Mucosa of gallbladder (tissue), 1 donor: ENCODE measurements around the gene FAM187B. TPM values are rescaled to one million over a fixed set of nuclear protein-coding genes. Genes with fewer than 3 reads are reported as not detected.
"Not testable (repeated sequence)": the region's sequence is repeated elsewhere in the genome, so short reads cannot be mapped to it uniquely, and the experiment has no call there.

Experiments used
- DNase-seq: peaks from one replicate; pipeline ENCODE4 v3.0.0-alpha.2; 2020; ENCODE audit warnings: low spot score
- total RNA-seq: library from RNA; stranded (reverse); gene quantifications from one replicate; pipeline ENCODE4 v1.2.1, GENCODE V29; 2021
- donor health status: DM: no; HTN: no; CAD: no.

Gene FAM187B
- total RNA-seq, 1 donor from 2014 or later = not detected

- no peak for DNase-seq
Observed at GRCh38 chr19:35262101-35262761, 33.7 kb upstream of the FAM187B start.

DNA sequence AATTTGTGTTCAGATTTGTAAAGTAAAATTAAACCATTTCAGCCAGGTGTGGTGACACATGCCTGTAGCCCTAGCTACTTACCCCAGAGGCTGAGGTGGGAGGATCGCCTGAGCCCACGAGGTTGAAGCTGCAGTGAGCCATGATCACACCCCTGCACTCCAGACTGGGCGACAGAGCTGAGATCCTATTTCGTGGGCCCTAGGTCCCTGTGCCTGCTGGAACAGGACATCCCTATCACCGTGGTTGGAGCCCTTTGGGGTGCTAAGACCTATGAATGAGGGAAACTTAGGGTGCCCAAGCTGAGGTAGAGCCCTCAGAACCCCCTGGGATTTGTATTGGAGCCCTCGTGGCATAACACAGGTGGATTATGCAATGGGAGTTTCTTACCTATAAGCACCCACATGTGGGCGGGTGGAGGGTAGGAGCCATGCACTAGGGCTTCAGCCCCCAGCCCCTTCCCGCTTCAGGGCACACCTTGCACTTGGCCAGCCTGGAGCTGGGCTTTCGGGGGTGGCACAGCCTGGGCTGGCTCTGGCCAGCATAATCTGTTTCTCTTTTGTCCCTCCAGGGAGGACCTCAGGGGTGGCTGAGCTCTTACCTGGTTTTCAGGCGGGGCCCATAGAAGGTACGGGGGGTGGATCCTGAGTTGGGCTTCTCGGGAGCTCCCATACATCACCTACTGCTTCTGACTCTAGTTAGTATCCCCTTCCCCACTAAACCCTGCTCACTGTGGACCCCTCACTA, 33.0 kb upstream of the FAM187B start:
- no peak for DNase-seq

GRCh38 chr19:35260694-35261304, 32.3 kb upstream of the FAM187B start:
- no peak for DNase-seq

GRCh38 chr19:35257113-35257461, 28.5 kb upstream of the FAM187B start:
- DNase-seq = no peak

DNA sequence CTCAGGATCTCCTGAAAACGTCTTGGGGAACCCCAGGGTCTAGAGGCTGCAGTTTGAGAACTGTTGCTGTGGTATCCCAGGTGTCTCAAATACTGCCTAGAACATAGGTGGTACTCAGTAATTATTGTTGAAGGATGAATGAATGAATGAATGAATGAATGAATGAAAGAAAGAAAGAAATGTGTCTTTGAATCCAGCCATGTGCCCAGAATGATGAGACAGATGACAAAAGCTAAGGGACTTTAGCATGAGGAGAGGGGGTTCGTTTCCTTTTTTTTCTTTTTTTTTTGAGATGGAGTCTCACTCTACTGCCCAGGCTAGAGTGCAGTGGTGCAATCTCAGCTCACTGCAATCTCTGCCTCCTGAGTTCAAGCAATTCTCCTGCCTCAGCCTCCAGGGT, 28.0 kb upstream of the FAM187B start:
- DNase-seq = no peak

- DNase-seq = no peak
Observed at GRCh38 chr19:35254341-35255297, 26.1 kb upstream of the FAM187B start.

DNA sequence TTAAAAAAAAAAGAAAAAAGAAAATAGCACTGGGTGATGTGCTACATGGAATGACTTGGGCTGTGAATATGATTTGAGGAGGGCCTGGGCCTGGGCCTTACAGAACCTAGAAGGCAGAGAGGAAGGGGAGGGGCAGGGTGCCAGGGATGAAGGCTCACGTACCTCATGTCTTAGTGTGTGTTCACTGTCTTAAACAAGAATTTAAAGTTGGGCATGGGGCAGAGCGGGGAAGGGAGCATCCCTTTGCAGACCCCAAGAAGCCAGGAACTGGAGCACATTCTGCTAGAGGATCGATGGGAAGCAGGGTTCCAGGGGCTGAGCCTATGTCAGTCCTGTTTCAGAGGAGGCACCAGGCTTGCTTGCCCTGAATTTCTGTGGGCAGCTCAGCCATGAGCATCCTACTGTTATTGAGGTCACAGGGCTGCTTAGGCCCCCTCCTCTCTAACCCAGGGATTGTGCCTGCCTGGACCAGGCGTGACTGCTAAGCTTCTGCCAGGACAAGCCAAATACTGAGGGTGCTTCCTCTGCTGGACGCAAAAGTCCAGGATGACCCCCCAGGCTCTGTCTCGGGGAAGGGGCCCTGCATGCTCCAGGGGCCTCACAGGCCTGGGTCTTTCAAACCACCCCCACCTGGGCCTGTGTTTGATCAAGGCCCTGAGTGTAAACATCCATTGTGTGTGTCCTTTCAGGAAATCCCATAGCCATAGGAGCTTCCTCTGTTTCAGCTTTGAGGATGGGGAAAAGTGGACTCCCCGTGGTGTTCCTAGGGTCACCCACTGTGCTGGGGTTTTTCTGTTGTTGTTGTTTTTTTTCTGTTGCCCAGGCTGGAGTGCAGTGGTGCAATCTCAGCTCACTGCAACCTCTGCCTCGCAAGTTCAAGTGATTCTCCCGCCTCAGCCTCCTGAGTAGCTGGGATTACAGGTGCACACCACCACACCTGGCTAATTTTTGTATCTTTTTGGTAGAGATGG, 25.1 kb upstream of the FAM187B start:
- no peak for DNase-seq

- no peak for DNase-seq
Observed at GRCh38 chr19:35251456-35251855, 22.9 kb upstream of the FAM187B start.

DNA sequence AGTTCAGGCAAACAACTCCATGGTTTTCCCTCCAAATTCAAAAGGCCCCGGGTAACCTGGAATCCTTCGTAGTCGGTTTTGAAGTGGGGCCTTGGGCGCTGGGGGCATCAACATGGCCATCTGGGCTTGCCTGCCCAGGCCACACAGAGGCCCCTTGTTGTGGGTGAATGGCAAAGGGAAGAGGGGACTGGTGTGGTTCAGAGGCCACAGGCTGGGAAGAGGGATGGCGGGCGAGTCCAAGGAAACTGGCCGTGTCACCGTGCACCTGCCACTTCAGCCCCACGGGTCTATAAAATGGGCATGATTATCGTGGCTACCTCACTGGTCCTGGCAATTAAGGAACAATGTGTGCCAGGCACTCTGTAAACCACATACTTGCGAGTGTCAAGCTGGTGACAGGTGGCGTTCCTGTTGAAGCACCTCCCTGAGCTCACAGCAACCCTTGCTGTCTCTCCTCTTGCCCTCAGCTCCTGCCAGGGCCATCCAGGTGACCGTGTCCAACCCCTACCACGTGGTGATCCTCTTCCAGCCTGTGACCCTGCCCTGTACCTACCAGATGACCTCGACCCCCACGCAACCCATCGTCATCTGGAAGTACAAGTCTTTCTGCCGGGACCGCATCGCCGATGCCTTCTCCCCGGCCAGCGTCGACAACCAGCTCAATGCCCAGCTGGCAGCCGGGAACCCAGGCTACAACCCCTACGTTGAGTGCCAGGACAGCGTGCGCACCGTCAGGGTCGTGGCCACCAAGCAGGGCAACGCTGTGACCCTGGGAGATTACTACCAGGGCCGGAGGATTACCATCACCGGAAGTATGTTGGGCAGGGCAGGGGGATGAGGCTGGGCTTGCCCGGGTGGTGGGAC, 21.5 kb upstream of the FAM187B start:
- no peak for DNase-seq

DNA sequence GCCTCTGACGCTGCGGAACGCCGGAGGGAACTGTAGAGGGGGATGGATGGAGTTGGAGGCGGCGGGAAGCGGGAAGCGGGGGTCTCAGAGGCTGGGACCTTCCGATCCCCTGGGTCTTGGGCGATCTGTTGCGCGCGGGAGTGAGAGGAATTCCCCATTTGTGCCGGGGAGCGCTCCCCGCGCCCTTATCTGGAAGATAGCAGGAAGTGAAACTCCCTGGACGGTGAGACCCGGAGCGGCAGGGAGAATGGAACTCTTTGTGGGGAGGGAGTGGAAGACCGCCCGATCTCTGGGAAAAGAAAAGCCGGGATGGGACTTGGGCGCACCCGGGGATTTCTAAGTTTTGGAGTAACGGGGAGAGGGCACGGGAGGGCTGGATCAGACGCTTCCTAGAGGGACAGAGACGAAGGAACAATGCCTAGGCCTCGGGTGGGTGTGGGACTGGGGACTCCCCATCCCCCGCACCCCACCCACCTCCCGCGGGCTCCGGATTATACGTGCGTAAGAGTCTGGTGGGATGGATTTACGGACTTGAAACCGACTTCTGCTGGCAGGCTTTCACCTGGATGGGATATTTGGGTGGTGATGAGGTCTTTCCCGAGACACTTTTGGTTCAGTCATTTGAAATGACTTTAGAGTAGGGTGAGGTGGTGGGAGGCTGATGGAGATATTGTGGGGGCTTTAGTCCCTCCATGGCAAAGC, 20.8 kb upstream of the FAM187B start:
- DNase-seq = no peak

GRCh38 chr19:35248310-35249145, 20.0 kb upstream of the FAM187B start, which contains the start of gene LSR:
TSS of gene LSR (plus strand) at chr19:35249002. CDS start at chr19:35249023, 21 bp downstream.
- DNase-seq = peak; percentile 88

- DNase-seq = peak; percentile 87
Observed at GRCh38 chr19:35247526-35248309, 19.2 kb upstream of the FAM187B start.

DNA sequence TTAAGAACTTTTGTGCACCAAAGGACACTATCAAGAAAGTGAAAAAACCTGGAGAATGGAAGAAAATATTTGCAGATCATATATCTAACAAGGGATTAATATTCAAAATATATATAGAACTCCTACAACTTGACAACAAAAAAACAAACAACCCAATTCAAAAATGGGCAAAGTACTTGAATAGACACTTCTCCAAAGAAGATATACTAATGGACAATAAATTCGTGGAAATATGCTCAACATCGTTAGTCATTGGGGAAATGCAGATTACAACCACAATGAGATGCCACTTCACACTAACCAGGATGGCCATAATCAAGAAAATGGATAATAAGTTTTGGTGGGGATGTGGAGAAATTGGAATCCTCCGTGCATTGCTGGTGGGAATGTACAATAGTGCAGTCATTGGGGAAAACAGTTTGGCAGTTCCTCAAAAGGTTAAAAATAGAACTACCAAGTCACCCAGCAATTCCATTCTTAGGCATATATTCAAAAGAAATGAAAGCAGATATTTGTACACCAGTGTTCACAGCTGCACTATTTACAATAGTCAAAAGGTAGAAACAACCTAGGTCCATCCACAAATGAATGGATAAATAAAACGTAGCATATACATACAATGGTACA, 18.0 kb upstream of the FAM187B start:
- no peak for DNase-seq

DNA sequence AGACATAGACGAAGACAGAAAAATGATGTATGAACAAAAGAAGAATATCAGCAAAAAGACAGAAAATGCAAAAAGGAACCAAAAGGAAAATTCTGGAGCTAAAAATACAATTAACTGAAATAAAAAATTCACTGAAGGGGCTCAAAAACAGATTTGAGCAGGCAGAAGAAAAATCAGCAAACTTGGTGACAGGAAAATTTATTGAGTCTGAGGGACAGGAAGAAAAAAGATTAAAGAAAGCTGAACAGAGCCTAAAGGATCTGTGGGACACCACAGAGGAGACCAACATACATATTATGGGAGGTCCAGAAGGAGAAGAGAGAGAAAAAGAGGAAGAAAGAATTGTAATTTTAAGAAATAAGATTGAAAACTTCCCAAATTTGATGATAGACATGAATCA, 12.9 kb upstream of the FAM187B start:
- DNase-seq = no peak

GRCh38 chr19:35240327-35240726, 11.8 kb upstream of the FAM187B start:
- no peak for DNase-seq

- not testable (repeated sequence) for DNase-seq
Observed at GRCh38 chr19:35239597-35239996, 11.1 kb upstream of the FAM187B start.
